ENCODE data around the gene ZKSCAN4. TPM values are rescaled to one million over a fixed set of nuclear protein-coding genes. Genes with fewer than 3 reads are reported as not detected.

ZKSCAN4 gene
- total and polyA plus RNA-seq, 5 donors from 2014 or later: 2.1 to 6.3 (median 2.6) TPM

DNA sequence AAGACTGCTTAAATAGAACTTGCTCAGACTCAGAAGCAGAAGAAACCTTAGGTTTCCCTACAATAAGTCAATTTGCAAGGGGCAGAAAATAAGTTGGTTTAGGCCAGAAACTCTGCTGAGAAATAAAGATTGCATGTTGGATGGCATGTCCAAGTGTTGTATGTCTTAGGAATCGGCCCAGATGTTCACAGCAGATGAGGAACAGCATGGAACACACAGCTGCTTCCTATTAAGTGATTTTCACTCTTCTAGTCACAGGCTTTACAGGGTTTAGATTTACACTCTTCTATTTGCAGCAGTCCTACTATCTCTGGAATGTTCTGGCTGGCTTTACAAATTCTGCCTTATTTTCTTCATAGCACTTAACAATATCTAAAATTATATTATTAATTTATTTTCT is 3.2 kb downstream of the ZKSCAN4 start:
- Histone ChIP-seq H3K36me3 (ENCODE audit: control insufficient read depth, insufficient read depth, low read length) (peaks cover 40% of the 10 kb centered on the region), H3K9me3 (ENCODE audit: control insufficient read depth in 2 of 2, low read length in 2 of 2) (no peaks in the 10 kb centered on the region), H3K4me1 (ENCODE audit: control insufficient read depth, insufficient read depth, low read length, poor library complexity, severe bottlenecking) (peaks cover 20% of the 10 kb centered on the region), H3K4me3 (ENCODE audit: low read depth, low read length) (no peak overlapping the region), H3K27ac (ENCODE audit: insufficient read depth, low read length, poor library complexity, severe bottlenecking) (no peak overlapping the region), H3K27me3 (ENCODE audit: control insufficient read depth, insufficient read depth, low read length) (peaks cover under 1% of the 10 kb centered on the region)
- Mint-ChIP-seq H3K4me3 (peak overlapping the region in 1 of 4 donors; percentile 64), H3K27ac (peak overlapping the region in 1 of 3 donors; percentile 25), H3K9me3 (peaks cover 0 to 4% (median 0%) of the 10 kb centered on the region in 7 donors), H3K4me1 (peaks cover 11 to 50% (median 27%) of the 10 kb centered on the region in 4 donors), H3K27me3 (no peaks in the 10 kb centered on the region), H3K36me3 (peaks cover 45% of the 10 kb centered on the region)
- no peak for ATAC-seq (ENCODE audit: low read depth in 2 of 2)
- no peak for DNase-seq

GRCh38 chr6:28245206-28245941 is 6.7 kb downstream of the ZKSCAN4 start:
- peaks cover 11 to 23% (median 15%) of the 10 kb centered on the region in 4 donors for H3K4me1 Mint-ChIP-seq
- no peak overlapping the region for H3K4me3 ChIP-seq (ENCODE audit: low read depth, low read length)
- H3K4me3 Mint-ChIP-seq: peak overlapping the region in 1 of 4 donors; percentile 5
- DNase-seq (no peak), ATAC-seq (ENCODE audit: low read depth in 2 of 2) (no peak)
- peaks cover 2% of the 10 kb centered on the region for H3K4me1 ChIP-seq (ENCODE audit: control insufficient read depth, insufficient read depth, low read length, poor library complexity, severe bottlenecking)
- peaks cover 40% of the 10 kb centered on the region for H3K36me3 ChIP-seq (ENCODE audit: control insufficient read depth, insufficient read depth, low read length)
- peaks cover 55% of the 10 kb centered on the region for H3K36me3 Mint-ChIP-seq
- H3K27me3 Mint-ChIP-seq: no peaks in the 10 kb centered on the region
- no peaks in the 10 kb centered on the region for H3K9me3 ChIP-seq (ENCODE audit: control insufficient read depth in 2 of 2, low read length in 2 of 2)
- no peaks in the 10 kb centered on the region for H3K27me3 ChIP-seq (ENCODE audit: control insufficient read depth, insufficient read depth, low read length)
- H3K9me3 Mint-ChIP-seq: no peaks in the 10 kb centered on the region
- H3K27ac ChIP-seq (ENCODE audit: insufficient read depth, low read length, poor library complexity, severe bottlenecking): no peak overlapping the region
- no peak overlapping the region for H3K27ac Mint-ChIP-seq

DNA sequence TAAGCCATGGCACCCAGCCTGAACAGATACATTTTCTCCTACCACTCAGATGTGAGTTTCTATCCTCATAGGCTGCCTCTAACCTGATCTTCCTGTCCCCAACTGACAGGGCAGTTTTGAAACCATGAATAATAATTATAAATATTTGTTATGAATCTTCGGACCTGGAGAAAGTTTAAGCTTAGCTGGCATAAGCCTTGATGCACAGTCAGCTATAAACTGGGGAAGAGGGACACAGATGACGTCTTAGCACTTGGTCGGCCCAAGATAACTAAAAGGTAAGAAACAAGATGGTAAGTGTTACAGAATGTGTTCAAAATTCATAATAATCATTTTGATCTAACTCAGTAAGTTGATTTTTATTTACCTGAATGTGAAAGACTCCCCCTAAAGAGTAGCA is 8.1 kb downstream of the ZKSCAN4 start:
- Mint-ChIP-seq H3K9me3 (no peaks in the 10 kb centered on the region), H3K27me3 (no peaks in the 10 kb centered on the region), H3K4me3 (no peak overlapping the region), H3K4me1 (peaks cover 5 to 10% (median 8%) of the 10 kb centered on the region in 4 donors), H3K36me3 (peaks cover 49% of the 10 kb centered on the region), H3K27ac (no peak overlapping the region)
- Histone ChIP-seq H3K36me3 (ENCODE audit: control insufficient read depth, insufficient read depth, low read length) (peaks cover 38% of the 10 kb centered on the region), H3K4me3 (ENCODE audit: low read depth, low read length) (no peak overlapping the region), H3K27ac (ENCODE audit: insufficient read depth, low read length, poor library complexity, severe bottlenecking) (no peak overlapping the region), H3K9me3 (ENCODE audit: control insufficient read depth in 2 of 2, low read length in 2 of 2) (no peaks in the 10 kb centered on the region), H3K27me3 (ENCODE audit: control insufficient read depth, insufficient read depth, low read length) (no peaks in the 10 kb centered on the region), H3K4me1 (ENCODE audit: control insufficient read depth, insufficient read depth, low read length, poor library complexity, severe bottlenecking) (no peaks in the 10 kb centered on the region)
- ATAC-seq (ENCODE audit: low read depth in 2 of 2) (no peak), DNase-seq (no peak)

- no peak for DNase-seq
- no peak for ATAC-seq (ENCODE audit: low read depth in 2 of 2)
- Mint-ChIP-seq H3K27me3 (no peaks in the 10 kb centered on the region), H3K4me3 (no peak overlapping the region), H3K9me3 (peaks cover 0 to 1% (median 0%) of the 10 kb centered on the region in 7 donors), H3K4me1 (no peaks in the 10 kb centered on the region), H3K36me3 (peaks cover 21% of the 10 kb centered on the region), H3K27ac (no peak overlapping the region)
- Histone ChIP-seq H3K4me3 (ENCODE audit: low read depth, low read length) (no peak overlapping the region), H3K9me3 (ENCODE audit: control insufficient read depth in 2 of 2, low read length in 2 of 2) (no peaks in the 10 kb centered on the region), H3K27ac (ENCODE audit: insufficient read depth, low read length, poor library complexity, severe bottlenecking) (no peak overlapping the region), H3K4me1 (ENCODE audit: control insufficient read depth, insufficient read depth, low read length, poor library complexity, severe bottlenecking) (no peaks in the 10 kb centered on the region), H3K27me3 (ENCODE audit: control insufficient read depth, insufficient read depth, low read length) (no peaks in the 10 kb centered on the region), H3K36me3 (ENCODE audit: control insufficient read depth, insufficient read depth, low read length) (peaks cover 13% of the 10 kb centered on the region)
Observed at GRCh38 chr6:28240471-28240870, 11.6 kb downstream of the ZKSCAN4 start.

DNA sequence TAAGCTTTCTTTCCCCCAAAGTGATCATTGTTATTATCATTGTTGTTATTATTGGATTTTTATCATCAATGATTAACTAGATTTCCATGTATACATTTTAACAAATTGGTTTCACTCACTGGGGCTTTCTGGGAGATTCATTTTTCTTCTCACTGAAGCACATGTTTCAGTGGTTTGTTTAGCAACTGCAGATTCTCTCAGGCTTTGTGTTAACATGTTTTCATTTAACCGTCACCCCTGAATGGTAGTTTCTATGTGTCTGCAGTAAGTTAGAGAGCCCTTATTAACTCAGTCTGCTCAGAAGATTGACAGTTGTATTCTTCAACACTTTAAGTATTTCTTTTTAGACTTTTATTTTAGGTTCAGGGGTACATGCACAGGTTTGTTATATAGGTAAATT is 12.4 kb downstream of the ZKSCAN4 start:
- Histone ChIP-seq H3K4me1 (ENCODE audit: control insufficient read depth, insufficient read depth, low read length, poor library complexity, severe bottlenecking) (no peaks in the 10 kb centered on the region), H3K36me3 (ENCODE audit: control insufficient read depth, insufficient read depth, low read length) (peaks cover 4% of the 10 kb centered on the region), H3K27ac (ENCODE audit: insufficient read depth, low read length, poor library complexity, severe bottlenecking) (no peak overlapping the region), H3K9me3 (ENCODE audit: control insufficient read depth in 2 of 2, low read length in 2 of 2) (no peaks in the 10 kb centered on the region), H3K4me3 (ENCODE audit: low read depth, low read length) (no peak overlapping the region), H3K27me3 (ENCODE audit: control insufficient read depth, insufficient read depth, low read length) (no peaks in the 10 kb centered on the region)
- ATAC-seq (ENCODE audit: low read depth in 2 of 2) (no peak), DNase-seq (no peak)
- Mint-ChIP-seq H3K27me3 (no peaks in the 10 kb centered on the region), H3K9me3 (peaks cover 0 to 1% (median 0%) of the 10 kb centered on the region in 7 donors), H3K4me3 (no peak overlapping the region), H3K4me1 (no peaks in the 10 kb centered on the region), H3K27ac (no peak overlapping the region), H3K36me3 (peaks cover 20% of the 10 kb centered on the region)

GRCh38 chr6:28235912-28236452 is 16.1 kb downstream of the ZKSCAN4 start:
- H3K36me3 ChIP-seq (ENCODE audit: control insufficient read depth, insufficient read depth, low read length): peaks cover 4% of the 10 kb centered on the region
- H3K27me3 ChIP-seq (ENCODE audit: control insufficient read depth, insufficient read depth, low read length): no peaks in the 10 kb centered on the region
- ATAC-seq (ENCODE audit: low read depth in 2 of 2) (no peak), DNase-seq (no peak)
- no peak overlapping the region for H3K4me3 ChIP-seq (ENCODE audit: low read depth, low read length)
- H3K4me3 Mint-ChIP-seq: no peak overlapping the region
- H3K27ac Mint-ChIP-seq: no peak overlapping the region
- H3K36me3 Mint-ChIP-seq: peaks cover 20% of the 10 kb centered on the region
- peaks cover 0 to 1% (median 0%) of the 10 kb centered on the region in 7 donors for H3K9me3 Mint-ChIP-seq
- no peak overlapping the region for H3K27ac ChIP-seq (ENCODE audit: insufficient read depth, low read length, poor library complexity, severe bottlenecking)
- H3K4me1 ChIP-seq (ENCODE audit: control insufficient read depth, insufficient read depth, low read length, poor library complexity, severe bottlenecking): no peaks in the 10 kb centered on the region
- H3K9me3 ChIP-seq (ENCODE audit: control insufficient read depth in 2 of 2, low read length in 2 of 2): no peaks in the 10 kb centered on the region
- H3K27me3 Mint-ChIP-seq: no peaks in the 10 kb centered on the region
- H3K4me1 Mint-ChIP-seq: no peaks in the 10 kb centered on the region

DNA sequence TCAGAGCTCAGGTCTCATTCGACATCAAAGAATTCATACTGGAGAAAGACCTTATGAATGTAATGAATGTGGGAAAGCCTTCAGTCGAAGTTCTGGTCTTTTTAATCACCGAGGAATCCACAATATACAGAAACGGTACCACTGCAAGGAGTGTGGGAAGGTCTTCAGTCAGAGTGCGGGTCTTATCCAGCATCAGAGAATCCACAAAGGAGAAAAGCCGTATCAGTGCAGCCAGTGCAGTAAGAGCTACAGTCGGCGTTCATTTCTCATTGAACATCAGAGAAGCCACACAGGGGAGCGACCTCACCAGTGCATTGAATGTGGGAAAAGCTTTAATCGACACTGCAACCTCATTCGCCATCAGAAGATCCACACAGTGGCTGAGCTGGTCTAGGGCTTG is 19.3 kb downstream of the ZKSCAN4 start:
- no peak overlapping the region for H3K27ac ChIP-seq (ENCODE audit: insufficient read depth, low read length, poor library complexity, severe bottlenecking)
- Mint-ChIP-seq H3K4me3 (no peak overlapping the region), H3K27ac (no peak overlapping the region), H3K27me3 (no peaks in the 10 kb centered on the region), H3K36me3 (peaks cover 36% of the 10 kb centered on the region), H3K4me1 (peaks cover 0 to 11% (median under 1%) of the 10 kb centered on the region in 4 donors), H3K9me3 (peaks cover 0 to 1% (median 0%) of the 10 kb centered on the region in 7 donors)
- no peaks in the 10 kb centered on the region for H3K9me3 ChIP-seq (ENCODE audit: control insufficient read depth in 2 of 2, low read length in 2 of 2)
- no peaks in the 10 kb centered on the region for H3K4me1 ChIP-seq (ENCODE audit: control insufficient read depth, insufficient read depth, low read length, poor library complexity, severe bottlenecking)
- DNase-seq (no peak), ATAC-seq (ENCODE audit: low read depth in 2 of 2) (no peak)
- H3K4me3 ChIP-seq (ENCODE audit: low read depth, low read length): no peak overlapping the region
- peaks cover 8% of the 10 kb centered on the region for H3K36me3 ChIP-seq (ENCODE audit: control insufficient read depth, insufficient read depth, low read length)
- no peaks in the 10 kb centered on the region for H3K27me3 ChIP-seq (ENCODE audit: control insufficient read depth, insufficient read depth, low read length)
